ENCODE measurements around the gene ZNF717.
"Not testable (repeated sequence)": the region's sequence is repeated elsewhere in the genome, so short reads cannot be mapped to it uniquely, and the experiment has no call there.

ZNF717 gene

DNA sequence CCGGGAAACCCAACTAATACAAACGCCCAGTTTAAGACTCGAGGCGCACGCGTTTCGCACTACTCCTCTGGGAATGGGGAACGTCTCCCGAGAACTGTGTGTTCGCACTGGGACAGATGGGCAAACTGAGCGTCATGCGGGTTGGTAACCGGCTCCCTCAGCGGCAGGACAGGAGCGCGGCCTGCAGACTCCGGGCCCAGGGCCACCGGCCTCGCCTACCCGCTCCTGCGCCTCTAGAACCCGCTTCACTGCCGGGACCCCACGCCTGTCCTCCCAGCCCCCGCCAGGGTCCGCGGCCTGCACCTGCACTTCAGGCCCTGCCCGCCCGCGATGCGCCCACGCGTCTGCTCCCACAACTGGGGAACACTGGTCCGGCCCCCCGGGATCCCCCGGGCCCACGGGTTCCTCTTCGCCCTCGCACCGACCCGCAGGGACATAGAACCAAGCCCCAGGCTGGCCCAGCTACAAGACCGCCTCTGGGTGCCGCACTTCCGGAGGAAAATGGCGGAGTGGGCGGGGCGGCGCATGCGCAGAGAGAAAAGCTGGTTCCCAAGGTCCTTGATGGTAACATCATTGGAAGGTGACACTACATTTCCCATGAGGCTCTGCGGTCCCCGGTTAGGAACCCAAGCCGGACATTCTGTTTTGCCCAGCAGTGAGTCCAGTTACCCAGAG lies at the start of gene ZNF717:
Gene ZNF717, minus strand, starts transcription at position 469 of the 675 bp plus-strand sequence. CDS start 2,187 bp downstream, outside the sequence.
- FAIRE-seq = not testable (repeated sequence)

- not testable (repeated sequence) for FAIRE-seq
These were observed 45.7 kb upstream of the ZNF717 start for GRCh38 chr3:75831076-75831475.

DNA sequence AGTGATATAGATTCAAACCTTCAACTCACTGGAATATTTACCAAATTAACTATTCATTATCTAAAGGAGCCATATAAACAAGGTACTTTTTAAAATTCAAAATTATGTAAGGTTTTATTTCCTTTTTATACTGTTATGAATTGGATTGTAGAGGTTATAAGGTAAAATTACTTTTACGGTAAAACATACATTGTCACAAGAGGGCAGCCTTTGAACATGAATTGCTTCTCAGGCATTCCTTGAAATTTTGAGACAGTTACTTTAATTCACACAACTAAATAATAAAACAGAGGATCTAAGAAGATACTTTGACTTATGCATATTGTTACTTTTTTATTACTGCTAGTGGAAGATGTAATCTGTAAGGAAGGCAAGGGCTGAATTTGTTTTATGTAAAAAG lies 32.7 kb upstream of the ZNF717 start:
- not testable (repeated sequence) for FAIRE-seq

DNA sequence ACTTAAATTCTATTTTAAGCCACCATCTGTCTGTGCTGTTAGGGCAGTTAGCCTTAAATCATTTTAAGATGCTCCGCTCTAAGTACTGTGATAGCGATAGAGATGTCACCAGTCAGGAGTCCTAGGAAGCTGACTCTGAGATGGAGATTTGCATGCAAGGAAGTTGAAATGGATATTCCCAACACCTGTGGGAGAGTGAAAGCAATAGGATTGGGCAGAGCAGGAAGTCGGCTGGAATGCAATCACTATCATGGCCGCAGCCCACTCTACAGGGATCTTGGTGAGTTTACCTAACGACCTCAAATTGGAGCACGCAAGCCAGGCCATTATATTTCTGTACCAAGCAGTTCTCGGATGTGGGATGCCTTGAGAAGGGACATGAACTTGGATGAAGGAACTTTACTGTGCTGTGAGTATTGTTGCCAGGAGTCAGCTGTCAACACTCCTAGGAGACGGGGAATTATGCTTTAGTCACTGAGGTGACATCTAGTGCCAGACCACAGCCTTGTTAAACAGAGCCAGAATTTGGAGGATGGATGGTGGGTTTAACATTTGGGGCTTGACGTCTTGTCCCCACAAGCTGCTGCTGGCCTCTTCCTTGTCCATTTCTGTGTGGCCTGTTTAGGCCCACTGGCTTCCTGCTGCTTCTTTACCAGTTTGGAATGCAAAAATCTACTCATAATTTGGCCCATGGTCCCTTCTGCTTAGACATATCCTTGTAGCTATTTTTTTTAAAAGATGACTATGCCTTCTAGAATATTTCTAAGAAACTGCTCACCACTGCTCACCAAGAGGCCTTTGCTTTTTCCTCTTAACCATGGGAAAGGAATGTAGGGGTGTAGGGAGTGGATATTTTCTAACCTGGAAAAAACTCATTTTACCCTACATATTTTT lies 31.2 kb upstream of the ZNF717 start:
- FAIRE-seq = not testable (repeated sequence)

- FAIRE-seq = no peak
These were observed 29.4 kb upstream of the ZNF717 start for GRCh38 chr3:75814797-75815196.

DNA sequence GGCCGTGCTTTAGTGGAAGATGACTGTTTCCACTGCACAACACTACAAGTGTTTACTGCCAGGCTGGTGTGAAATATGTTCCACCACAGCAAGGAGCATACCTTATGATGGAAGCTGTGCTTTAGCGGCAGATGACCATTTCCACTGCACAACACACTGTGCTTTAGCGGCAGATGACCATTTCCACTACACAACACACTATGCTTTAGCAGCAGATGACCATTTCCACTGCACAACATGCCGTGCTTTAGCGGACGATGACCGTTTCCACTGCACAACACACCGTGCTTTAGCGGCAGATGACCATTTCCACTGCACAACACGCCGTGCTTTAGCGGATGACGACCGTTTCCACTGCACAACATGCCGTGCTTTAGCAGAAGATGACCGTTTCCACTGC lies 2.8 kb downstream of the ZNF717 start:
- FAIRE-seq = no peak

DNA sequence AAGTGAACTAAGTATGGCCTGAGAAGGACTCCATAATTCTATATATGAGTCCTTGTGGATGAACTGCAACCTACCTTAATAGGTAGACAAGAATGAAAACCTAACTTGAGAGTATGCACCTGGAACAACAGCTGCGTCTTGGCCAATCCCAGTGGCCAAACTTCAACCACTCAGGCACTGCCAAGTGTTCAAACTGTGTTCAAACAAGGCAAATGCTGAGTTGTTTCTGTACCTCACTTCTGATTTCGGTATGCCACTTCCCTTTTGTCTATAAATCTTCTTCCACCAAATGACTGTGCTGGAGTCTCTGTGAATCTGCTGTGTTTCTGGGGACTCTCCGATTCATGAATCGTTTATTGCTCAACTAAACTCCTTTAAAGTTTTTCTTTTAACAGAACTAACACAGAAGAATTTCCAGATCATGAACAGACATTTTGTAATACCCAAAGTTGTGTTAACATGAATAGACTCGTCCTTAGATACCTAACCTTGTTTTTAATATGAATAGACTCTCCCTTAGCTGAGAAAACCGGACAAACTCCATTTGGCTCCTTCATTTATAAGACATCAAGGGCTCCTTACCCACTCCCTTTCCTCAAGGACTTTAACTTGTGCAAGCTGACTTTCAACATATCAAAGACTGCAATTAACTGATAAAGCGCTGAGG lies 4.1 kb downstream of the ZNF717 start:
- FAIRE-seq = no peak

GRCh38 chr3:75777742-75778141 lies 7.6 kb downstream of the ZNF717 start:
- FAIRE-seq = not testable (repeated sequence)

- FAIRE-seq = not testable (repeated sequence)
These were observed 13.7 kb downstream of the ZNF717 start for GRCh38 chr3:75771631-75772030.

DNA sequence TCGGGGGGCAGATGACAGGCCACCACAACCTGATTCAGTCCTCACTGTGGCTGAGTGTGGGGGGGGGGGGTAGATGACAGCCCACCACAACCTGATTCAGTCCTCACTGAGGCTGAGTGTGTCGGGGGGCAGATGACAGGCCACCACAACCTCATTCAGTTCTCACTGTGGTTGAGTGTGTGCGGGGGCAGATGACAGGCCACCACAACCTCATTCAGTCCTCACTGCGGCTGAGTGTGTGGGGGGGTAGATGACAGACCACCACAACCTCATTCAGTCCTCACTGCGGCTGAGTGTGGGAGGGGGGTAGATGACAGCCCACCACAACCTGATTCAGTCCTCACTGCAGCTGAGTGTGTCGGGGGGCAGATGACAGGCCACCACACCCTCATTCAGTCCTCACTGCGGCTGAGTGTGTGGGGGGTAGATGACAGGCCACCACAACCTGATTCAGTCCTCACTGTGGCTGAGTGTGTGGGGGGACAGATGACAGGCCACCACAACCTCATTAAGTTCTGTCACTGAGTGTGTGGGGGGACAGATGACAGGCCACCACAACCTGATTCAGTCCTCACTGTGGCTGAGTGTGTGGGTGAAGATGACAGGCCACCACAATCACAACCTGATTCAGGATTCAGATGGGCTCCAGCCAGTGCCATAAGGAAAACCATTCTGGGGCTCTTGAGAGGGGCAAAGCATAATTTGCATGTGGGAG lies 16.9 kb downstream of the ZNF717 start:
- no peak for FAIRE-seq

DNA sequence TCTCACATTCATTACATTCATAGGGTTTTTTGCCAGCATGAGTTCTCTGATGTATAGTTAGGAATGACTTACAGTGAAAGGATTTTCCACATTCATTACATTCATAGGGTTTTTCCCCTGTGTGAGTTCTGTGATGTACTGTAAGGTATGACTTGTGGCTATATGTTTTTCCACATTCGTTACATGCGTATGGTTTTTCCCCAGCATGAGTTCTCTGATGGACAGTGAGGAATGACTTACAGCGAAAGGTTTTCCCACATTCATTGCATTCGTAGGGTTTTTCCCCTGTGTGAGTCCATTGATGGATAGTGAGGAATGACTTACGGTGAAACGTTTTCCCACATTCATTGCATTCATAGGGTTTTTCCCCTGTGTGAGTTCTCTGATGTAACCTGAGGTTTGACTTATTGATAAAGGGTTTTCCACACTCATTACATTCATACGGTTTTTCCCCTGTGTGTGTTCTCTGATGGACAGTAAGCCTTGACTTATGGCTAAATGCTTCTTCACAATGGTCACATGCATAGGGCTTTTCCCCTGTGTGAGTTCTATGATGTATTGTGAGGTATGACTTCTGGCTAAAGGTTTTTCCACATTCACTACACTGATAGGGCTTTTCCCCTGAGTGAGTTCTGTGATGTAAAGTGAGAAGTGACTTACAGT lies 47.4 kb downstream of the ZNF717 start:
- FAIRE-seq = no peak

- no peak for FAIRE-seq
These were observed 57.4 kb downstream of the ZNF717 start for GRCh38 chr3:75727985-75728384.

DNA sequence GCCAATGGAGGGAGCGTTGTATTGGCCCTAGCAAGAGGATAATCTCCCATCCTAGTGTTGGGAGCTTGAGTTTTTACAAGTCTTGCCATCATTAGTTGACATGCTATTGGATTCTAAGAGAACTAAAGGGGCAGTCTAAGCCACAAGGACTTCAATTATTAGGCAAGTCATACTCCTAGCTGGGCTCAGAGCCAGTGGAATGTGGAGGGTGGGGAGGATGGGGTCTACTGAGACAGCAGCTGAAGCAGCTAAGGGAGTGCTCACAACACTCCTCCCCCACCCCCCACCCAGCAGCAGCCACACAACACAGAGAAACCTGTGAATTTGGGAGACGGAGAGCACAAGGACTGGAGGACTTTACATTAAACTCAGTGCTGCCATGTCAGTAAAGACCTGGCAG lies 93.3 kb downstream of the ZNF717 start:
- no peak for FAIRE-seq

- FAIRE-seq = no peak
These were observed 98.0 kb downstream of the ZNF717 start for GRCh38 chr3:75687323-75687722.
